ENCODE data around the gene RBM8A. TPM values are rescaled to one million over a fixed set of nuclear protein-coding genes. Genes with fewer than 3 reads are reported as not detected.
A peak's percentile ranks its signal among the peaks of the same experiment; 100 is the strongest.

The RBM8A gene
- total RNA-seq, 1 experiment from 2014 or later, result 596 TPM

DNA sequence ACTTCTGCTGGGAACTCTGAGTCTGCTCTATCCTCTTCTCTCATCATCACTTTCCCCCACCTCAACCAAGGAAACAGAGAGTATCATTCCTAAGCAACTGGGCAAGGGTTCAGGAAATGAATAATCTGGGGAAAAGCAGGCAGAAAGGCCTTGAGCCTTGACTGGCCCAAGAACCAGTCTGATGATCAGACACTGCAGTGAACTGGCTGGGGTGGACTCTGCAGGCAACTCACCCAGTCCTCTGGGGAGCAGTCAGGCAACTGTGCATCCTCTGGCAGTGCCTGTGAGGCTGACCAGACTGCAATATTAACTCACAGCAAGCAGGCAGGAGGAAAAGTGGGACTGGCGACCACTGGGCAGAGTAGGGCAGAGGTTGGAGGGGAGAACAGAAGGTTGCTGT is 42.6 kb downstream of the RBM8A start:
- no peak for DNase-seq (ENCODE audit: low read depth)

DNA sequence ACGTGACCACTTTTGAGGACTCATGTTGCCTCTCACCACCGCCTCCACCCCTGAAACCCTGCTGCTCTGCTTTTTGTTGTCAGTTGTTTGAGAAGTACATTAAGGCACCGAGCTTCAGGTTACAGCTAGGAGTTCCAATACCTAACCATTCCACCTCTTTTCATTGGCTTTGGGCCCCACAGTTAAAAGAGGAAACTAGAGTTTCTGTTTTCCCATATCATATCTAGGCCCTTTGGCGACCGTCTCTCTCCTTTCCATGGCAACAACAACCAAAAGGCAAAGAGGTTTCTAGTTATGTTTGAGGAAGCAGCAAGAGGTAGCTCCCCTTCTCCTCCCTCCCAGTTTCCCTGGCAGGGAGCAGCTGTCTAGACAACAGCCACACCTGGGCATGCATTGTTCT is 47.5 kb downstream of the RBM8A start:
- no peak for DNase-seq (ENCODE audit: low read depth)

DNA sequence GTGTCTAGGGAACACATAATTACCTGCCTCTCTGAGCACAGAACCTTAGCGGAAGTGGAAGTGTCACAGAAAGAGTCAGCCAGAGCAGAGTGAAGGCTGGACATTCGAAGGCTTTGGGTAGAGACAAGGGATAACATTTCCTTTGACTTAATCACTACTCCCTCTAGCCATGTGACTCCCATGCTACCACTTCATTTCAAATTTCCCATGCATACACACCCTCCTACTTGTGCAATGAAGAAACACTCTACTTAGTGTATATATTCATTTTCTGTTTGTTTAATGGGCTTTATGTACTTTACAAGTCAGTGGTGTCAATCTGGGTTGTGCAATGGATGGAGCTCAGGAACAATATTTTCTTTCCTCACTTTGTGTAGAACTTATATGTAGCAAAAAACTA is 48.6 kb downstream of the RBM8A start:
- no peak for DNase-seq (ENCODE audit: low read depth)

DNA sequence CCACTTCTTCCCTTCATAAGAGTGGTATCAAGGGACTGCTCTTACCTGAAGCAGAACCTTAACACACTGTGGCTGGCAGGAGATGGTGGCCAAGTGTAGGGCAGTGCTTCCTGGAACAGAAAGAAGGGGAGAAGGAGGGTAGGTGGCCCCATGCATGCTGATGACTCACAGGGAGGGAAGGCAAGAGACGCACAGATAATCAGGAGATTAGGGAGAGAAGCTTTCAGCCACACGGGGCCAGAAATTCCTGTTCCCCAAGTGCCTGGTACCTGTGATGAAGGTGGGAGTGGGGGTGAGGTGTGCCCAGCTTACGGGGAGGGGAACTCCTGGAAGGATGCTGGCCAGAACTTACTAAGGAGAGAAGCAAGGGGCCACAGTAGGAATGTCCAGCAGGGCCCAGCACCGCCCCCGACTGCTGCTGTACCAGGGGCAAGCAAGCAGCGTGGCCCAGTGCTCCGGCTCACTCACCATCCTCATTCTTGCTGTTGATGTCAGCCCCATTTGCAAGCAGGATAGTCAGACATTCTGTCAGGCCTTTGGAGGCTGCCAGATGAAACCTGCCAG is 49.3 kb downstream of the RBM8A start:
- peak; percentile 27 for DNase-seq (ENCODE audit: low read depth)

DNA sequence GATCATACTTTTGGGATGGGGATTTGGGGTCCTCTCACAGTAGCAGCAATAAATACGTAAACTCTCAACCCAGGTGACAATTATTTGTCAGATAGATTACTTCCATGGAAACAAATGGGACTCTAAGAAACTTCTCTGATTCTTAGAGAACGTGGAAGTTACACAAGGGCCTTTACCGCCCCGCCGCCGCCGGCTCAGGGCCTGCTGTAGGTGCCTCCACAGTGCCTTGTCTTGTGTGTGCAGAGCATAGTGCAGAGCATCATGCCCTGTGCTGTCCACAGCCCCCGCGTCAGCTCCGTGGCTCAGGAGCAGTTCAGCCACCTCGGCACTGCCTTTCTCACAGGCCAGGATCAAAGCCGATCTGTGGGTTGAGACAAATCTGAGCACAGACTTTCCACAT is 52.6 kb downstream of the RBM8A start:
- no peak for DNase-seq (ENCODE audit: low read depth)

DNA sequence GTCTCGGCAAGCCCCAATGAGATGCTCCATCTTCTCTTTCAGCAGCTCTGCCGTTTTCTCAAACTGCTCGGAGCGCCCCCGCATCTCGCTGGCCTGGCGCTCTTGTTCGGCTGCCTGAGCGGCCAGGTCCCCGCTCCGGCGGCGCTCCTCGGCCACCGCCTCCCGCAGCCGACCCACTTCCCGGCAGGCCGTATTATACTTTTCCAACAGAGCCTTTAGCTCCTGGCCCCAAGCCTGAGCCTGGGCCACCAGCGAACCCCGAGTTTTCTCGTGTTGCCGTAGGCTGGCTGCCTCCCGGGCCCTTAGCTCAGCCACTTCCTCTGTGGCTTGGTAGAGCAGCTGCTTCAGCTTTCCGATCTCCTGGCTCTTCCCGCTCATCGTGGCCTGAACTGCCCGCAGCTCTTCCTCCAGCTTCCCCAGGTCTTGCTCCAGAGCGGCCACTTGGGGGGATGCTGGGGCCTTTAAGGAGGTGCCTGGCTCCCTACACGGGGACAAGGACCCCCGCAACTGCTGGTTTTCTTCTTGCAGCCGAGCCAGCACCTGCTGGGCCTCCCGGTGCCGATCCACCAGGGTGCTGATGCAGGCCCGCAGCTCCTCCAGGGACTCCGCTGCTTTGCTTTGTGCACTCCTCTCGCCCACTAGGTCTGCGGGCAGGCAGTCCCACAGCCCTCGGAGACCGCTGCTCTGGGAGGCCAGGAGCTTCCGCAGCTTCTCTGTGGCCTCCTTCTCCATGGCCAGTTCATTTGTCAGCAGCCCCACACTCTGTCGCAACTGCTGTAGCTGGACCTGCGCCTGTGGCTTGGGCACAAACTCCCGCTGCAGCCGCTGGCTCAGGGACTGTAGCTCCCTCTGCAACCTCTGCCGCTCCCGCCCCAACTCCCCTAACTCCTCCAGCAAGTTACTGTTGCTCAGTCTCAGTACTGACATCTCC is 55.0 kb downstream of the RBM8A start:
- no peak for DNase-seq (ENCODE audit: low read depth)

Other genes with a start within 250 kb of the RBM8A start
- 0.69 and 1.3 TPM in 2 replicates for gene PDZK1, start 220.1 kb downstream of the RBM8A start, total RNA-seq (2014; rRNA removed; shearing (Covaris generic))
- gene CD160, start 208.0 kb downstream of the RBM8A start, total RNA-seq (2014; rRNA removed; shearing (Covaris generic)), result not detected in 2 replicates
- gene RNF115, start 103.4 kb downstream of the RBM8A start, total RNA-seq (2014; rRNA removed; shearing (Covaris generic)), result 7.2 and 8.9 TPM in 2 replicates
- gene POLR3C, start 103.3 kb downstream of the RBM8A start, total RNA-seq (2014; rRNA removed; shearing (Covaris generic)), result 65.1 and 69.7 TPM in 2 replicates
- gene NUDT17, start 81.9 kb downstream of the RBM8A start, total RNA-seq (2014; rRNA removed; shearing (Covaris generic)), result 1.8 and 3.2 TPM in 2 replicates
- 3.9 and 10.2 TPM in 2 replicates for gene PIAS3, start 68.4 kb downstream of the RBM8A start, total RNA-seq (2014; rRNA removed; shearing (Covaris generic))
- gene ANKRD35, start 41.6 kb downstream of the RBM8A start, total RNA-seq (2014; rRNA removed; shearing (Covaris generic)), result not detected in 2 replicates
- gene ITGA10, start 17.4 kb downstream of the RBM8A start, total RNA-seq (2014; rRNA removed; shearing (Covaris generic)), result 0.27 and 0.40 TPM in 2 replicates
- 17.8 and 21.6 TPM in 2 replicates for gene PEX11B, start 8.8 kb downstream of the RBM8A start, total RNA-seq (2014; rRNA removed; shearing (Covaris generic))
- gene LIX1L, start 30.5 kb upstream of the RBM8A start, total RNA-seq (2014; rRNA removed; shearing (Covaris generic)), result 16.0 and 21.0 TPM in 2 replicates
- gene ANKRD34A, start 37.1 kb upstream of the RBM8A start, total RNA-seq (2014; rRNA removed; shearing (Covaris generic)), result 0.63 TPM in 1 of 2 replicates, not detected in the other
- gene POLR3GL, start 37.2 kb upstream of the RBM8A start, total RNA-seq (2014; rRNA removed; shearing (Covaris generic)), result 9.0 and 12.6 TPM in 2 replicates
- 2.6 and 2.8 TPM in 2 replicates for gene TXNIP, start 69.1 kb upstream of the RBM8A start, total RNA-seq (2014; rRNA removed; shearing (Covaris generic))
- gene HJV, start 94.3 kb upstream of the RBM8A start, total RNA-seq (2014; rRNA removed; shearing (Covaris generic)), result not detected in 2 replicates
- 0.46 and 1.0 TPM in 2 replicates for gene NBPF10, start 217.3 kb upstream of the RBM8A start, total RNA-seq (2014; rRNA removed; shearing (Covaris generic))